IMR-90 (cell line): ENCODE measurements around the gene IL17REL. TPM values are rescaled to one million over a fixed set of nuclear protein-coding genes. Genes with fewer than 3 reads are reported as not detected.

ENCODE experiments used
- MAZ ChIP-seq: IDR thresholded peaks from 2 replicates; pipeline ENCODE4 v1.6.1; 2012; ENCODE audit warnings: low read depth, mild to moderate bottlenecking, low read length, improper control_type of control experiment, moderate library complexity, borderline replicate concordance
- NFE2L2 ChIP-seq: fragments of 150-350 bp; IDR thresholded peaks from 2 replicates; pipeline ENCODE4 v1.6.1; 2016; ENCODE audit warnings: low read depth, mild to moderate bottlenecking, low read length
- polyA plus RNA-seq, 3 experiments: library from polyadenylated mRNA; depleted of rRNA; stranded (reverse); fragments of >200 nt; gene quantifications; 2 replicates each; pipeline ENCODE4 v1.2.3, GENCODE V29; 2012; ENCODE audit warnings: low replicate concordance in 1 of 3
- total RNA-seq: library from RNA; depleted of rRNA; stranded (reverse); fragments of >200 nt; gene quantifications from 2 replicates; pipeline ENCODE4 v1.2.3, GENCODE V29; 2012
- TF ChIP-seq, protein P1 (sequence below): conservative IDR thresholded peaks from 2 replicates; pipeline ENCODE4 v1.5.1; 2012; ENCODE audit warnings: mild to moderate bottlenecking, low read depth, low read length, improper control_type of control experiment

IL17REL gene
- total and polyA plus RNA-seq, 2 of the 4 experiments (the other 2 are of a cell fraction) = not detected

DNA sequence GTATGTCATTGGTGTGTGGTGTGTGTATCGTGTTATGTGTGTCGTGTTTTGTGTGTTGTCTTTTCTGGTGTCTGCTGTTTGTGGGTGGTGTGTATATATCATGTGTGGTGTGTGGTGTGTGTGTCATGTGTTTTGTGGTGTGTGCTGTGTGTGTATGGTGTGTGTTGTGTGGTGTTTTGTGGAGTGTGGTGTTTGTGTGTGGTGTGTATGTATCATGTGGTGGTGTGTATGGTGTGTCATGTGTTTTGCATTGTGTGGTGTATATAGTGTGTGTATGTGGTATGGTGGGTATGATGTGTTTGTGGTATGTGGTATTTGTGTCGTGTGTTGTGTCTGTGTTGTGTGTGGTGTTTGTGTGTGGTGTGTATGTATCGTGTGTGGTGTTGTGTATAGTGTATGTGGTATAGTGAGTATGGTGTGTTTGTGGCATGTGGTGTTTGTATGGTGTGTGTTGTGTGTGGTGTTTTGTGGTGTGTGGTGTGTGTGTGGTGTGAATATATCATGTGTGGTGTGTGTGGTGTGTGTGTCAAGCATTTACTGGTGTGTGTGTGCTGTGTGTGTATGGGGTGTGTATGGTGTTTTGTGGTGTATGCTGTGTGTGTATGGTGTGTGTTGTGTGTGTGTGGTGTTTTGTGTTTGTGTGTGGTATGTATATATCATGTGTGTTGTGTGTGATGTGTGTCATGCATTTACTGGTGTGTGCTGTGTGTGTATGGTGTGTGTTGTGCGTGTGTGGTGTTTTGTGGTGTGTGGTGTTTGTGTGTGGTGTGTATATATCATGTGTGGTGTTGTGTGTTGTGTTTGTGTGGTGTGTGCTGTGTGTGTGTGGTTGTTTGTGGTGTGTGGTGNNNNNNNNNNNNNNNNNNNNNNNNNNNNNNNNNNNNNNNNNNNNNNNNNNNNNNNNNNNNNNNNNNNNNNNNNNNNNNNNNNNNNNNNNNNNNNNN, 39.3 kb downstream of the IL17REL start (continued):
- TF ChIP-seq, protein P1, sequence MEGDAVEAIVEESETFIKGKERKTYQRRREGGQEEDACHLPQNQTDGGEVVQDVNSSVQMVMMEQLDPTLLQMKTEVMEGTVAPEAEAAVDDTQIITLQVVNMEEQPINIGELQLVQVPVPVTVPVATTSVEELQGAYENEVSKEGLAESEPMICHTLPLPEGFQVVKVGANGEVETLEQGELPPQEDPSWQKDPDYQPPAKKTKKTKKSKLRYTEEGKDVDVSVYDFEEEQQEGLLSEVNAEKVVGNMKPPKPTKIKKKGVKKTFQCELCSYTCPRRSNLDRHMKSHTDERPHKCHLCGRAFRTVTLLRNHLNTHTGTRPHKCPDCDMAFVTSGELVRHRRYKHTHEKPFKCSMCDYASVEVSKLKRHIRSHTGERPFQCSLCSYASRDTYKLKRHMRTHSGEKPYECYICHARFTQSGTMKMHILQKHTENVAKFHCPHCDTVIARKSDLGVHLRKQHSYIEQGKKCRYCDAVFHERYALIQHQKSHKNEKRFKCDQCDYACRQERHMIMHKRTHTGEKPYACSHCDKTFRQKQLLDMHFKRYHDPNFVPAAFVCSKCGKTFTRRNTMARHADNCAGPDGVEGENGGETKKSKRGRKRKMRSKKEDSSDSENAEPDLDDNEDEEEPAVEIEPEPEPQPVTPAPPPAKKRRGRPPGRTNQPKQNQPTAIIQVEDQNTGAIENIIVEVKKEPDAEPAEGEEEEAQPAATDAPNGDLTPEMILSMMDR = no peak
- TF ChIP-seq NFE2L2 (no peak), MAZ (no peak)
